Ishikawa (cell line): ENCODE measurements around the gene CTAG1B.

Source experiments
- CEBPB ChIP-seq: IDR thresholded peaks from 2 replicates; pipeline ENCODE4 v1.6.1; 2012
- CREB1 ChIP-seq: IDR thresholded peaks from 2 replicates; pipeline ENCODE4 v1.6.1; 2012; ENCODE audit warnings: low read depth
- EGR1 ChIP-seq: IDR thresholded peaks from 2 replicates; pipeline ENCODE4 v1.6.1; 2012
- EP300 ChIP-seq: IDR thresholded peaks from 2 replicates; pipeline ENCODE4 v1.6.1; 2012; ENCODE audit warnings: borderline replicate concordance
- FOXM1 ChIP-seq: IDR thresholded peaks from 2 replicates; pipeline ENCODE4 v1.6.1; 2012; ENCODE audit warnings: low read depth, borderline replicate concordance
- MAX ChIP-seq: IDR thresholded peaks from 2 replicates; pipeline ENCODE4 v1.6.1; 2012
- NFIC ChIP-seq: IDR thresholded peaks from 2 replicates; pipeline ENCODE4 v1.6.1; 2012
- RAD21 ChIP-seq: IDR thresholded peaks from 2 replicates; pipeline ENCODE4 v1.6.1; 2012; ENCODE audit warnings: low read depth
- TAF1 ChIP-seq: IDR thresholded peaks from 2 replicates; pipeline ENCODE4 v1.6.1; 2012; ENCODE audit warnings: low read depth, mild to moderate bottlenecking
- TCF12 ChIP-seq: IDR thresholded peaks from 2 replicates; pipeline ENCODE4 v1.6.1; 2012; ENCODE audit warnings: low read depth
- TEAD4 ChIP-seq: IDR thresholded peaks from 2 replicates; pipeline ENCODE4 v1.6.1; 2012
- YY1 ChIP-seq: IDR thresholded peaks from 2 replicates; pipeline ENCODE4 v1.6.1; 2012; ENCODE audit warnings: low read depth
- ZBTB7A ChIP-seq: IDR thresholded peaks from 2 replicates; pipeline ENCODE4 v1.6.1; 2012; ENCODE audit warnings: low read depth
- TF ChIP-seq, protein P1 (sequence below): IDR thresholded peaks from 2 replicates; pipeline ENCODE4 v1.6.1; 2012
- TF ChIP-seq, protein P2 (sequence below): IDR thresholded peaks from 2 replicates; pipeline ENCODE4 v1.6.1; 2012; ENCODE audit warnings: low read depth, mild to moderate bottlenecking

The CTAG1B gene

DNA sequence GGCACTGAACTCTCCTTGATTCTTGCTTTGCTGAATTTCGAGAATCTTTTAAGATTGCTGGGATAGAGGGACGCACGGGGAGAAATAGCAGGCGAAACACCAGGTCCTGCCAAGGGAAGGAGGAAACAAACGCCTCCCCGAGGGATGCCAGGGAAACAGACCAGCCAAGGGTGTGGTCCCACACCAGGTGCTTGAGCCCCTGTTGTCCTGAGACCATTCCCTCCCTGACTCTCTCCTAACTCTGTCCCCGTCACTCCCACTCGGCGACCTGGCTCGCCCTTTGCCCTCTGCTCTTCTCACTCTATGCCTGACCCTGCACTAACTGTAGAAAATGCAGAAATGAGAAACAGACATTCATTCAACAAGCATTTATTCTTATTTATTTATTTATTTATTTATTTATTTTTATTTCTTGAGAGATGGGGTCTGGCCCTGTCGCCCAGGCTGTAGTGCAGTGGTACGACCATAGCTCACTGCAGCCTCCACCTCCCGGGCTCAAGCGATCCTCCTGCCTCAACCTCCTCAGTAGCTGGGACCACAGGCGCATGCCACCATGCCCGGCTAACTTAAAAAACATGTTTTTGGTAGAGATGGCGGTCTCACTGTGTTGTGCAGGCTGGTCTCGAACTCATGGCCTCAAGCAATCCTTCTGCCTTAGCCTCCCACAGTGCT lies 16.2 kb downstream of the CTAG1B start:
- TF ChIP-seq MAX (no peak), EP300 (no peak), YY1 (no peak), RAD21 (no peak), TEAD4 (no peak), NFIC (no peak), ZBTB7A (no peak), TAF1 (no peak), CEBPB (no peak), CREB1 (no peak), EGR1 (no peak), TCF12 (no peak)
- TF ChIP-seq, protein P1, sequence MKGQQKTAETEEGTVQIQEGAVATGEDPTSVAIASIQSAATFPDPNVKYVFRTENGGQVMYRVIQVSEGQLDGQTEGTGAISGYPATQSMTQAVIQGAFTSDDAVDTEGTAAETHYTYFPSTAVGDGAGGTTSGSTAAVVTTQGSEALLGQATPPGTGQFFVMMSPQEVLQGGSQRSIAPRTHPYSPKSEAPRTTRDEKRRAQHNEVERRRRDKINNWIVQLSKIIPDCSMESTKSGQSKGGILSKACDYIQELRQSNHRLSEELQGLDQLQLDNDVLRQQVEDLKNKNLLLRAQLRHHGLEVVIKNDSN = no peak
- TF ChIP-seq, protein P2, sequence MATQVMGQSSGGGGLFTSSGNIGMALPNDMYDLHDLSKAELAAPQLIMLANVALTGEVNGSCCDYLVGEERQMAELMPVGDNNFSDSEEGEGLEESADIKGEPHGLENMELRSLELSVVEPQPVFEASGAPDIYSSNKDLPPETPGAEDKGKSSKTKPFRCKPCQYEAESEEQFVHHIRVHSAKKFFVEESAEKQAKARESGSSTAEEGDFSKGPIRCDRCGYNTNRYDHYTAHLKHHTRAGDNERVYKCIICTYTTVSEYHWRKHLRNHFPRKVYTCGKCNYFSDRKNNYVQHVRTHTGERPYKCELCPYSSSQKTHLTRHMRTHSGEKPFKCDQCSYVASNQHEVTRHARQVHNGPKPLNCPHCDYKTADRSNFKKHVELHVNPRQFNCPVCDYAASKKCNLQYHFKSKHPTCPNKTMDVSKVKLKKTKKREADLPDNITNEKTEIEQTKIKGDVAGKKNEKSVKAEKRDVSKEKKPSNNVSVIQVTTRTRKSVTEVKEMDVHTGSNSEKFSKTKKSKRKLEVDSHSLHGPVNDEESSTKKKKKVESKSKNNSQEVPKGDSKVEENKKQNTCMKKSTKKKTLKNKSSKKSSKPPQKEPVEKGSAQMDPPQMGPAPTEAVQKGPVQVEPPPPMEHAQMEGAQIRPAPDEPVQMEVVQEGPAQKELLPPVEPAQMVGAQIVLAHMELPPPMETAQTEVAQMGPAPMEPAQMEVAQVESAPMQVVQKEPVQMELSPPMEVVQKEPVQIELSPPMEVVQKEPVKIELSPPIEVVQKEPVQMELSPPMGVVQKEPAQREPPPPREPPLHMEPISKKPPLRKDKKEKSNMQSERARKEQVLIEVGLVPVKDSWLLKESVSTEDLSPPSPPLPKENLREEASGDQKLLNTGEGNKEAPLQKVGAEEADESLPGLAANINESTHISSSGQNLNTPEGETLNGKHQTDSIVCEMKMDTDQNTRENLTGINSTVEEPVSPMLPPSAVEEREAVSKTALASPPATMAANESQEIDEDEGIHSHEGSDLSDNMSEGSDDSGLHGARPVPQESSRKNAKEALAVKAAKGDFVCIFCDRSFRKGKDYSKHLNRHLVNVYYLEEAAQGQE = no peak

GRCh38 chrX:154602226-154602625 lies 16.9 kb downstream of the CTAG1B start:
- TF ChIP-seq ZBTB7A (no peak), TAF1 (no peak), CREB1 (no peak), EP300 (no peak), TEAD4 (no peak), EGR1 (no peak), TCF12 (no peak)
- TF ChIP-seq, protein P1 = no peak

GRCh38 chrX:154600759-154601374 lies 18.2 kb downstream of the CTAG1B start:
- TF ChIP-seq CEBPB (no peak), TCF12 (no peak), EGR1 (no peak), TEAD4 (no peak), EP300 (no peak), MAX (no peak), YY1 (no peak), TAF1 (no peak), FOXM1 (no peak), ZBTB7A (no peak), NFIC (no peak), RAD21 (no peak), CREB1 (no peak)
- TF ChIP-seq, protein P1 = no peak
- TF ChIP-seq, protein P2 = no peak

GRCh38 chrX:154599531-154599930 lies 19.6 kb downstream of the CTAG1B start:
- TF ChIP-seq NFIC (no peak), CEBPB (no peak)

- TF ChIP-seq TEAD4 (no peak), TCF12 (no peak), MAX (no peak), EP300 (no peak), RAD21 (no peak), EGR1 (no peak), FOXM1 (no peak), CEBPB (no peak), ZBTB7A (no peak), NFIC (no peak), CREB1 (no peak), YY1 (no peak), TAF1 (no peak)
- TF ChIP-seq, protein P1 = no peak
- TF ChIP-seq, protein P2 = no peak
Measured at GRCh38 chrX:154598656-154599055, 20.4 kb downstream of the CTAG1B start.
